ENCODE results near the gene TCL1A.

- TF ChIP-seq, protein P1, sequence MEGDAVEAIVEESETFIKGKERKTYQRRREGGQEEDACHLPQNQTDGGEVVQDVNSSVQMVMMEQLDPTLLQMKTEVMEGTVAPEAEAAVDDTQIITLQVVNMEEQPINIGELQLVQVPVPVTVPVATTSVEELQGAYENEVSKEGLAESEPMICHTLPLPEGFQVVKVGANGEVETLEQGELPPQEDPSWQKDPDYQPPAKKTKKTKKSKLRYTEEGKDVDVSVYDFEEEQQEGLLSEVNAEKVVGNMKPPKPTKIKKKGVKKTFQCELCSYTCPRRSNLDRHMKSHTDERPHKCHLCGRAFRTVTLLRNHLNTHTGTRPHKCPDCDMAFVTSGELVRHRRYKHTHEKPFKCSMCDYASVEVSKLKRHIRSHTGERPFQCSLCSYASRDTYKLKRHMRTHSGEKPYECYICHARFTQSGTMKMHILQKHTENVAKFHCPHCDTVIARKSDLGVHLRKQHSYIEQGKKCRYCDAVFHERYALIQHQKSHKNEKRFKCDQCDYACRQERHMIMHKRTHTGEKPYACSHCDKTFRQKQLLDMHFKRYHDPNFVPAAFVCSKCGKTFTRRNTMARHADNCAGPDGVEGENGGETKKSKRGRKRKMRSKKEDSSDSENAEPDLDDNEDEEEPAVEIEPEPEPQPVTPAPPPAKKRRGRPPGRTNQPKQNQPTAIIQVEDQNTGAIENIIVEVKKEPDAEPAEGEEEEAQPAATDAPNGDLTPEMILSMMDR (IDR thresholded peaks at IDR 0.05): no peak
- TF ChIP-seq EZH2 (IDR thresholded peaks at IDR 0.05): no peak
- TF ChIP-seq EZH2phosphoT487 (IDR thresholded peaks at IDR 0.05): no peak
These were observed 49.4 kb downstream of the TCL1A start for GRCh38 chr14:95664546-95664945.

Measured in neural progenitor cell (in vitro differentiated cells).